Measurements from ENCODE around the gene IFT122.

IFT122 gene

DNA sequence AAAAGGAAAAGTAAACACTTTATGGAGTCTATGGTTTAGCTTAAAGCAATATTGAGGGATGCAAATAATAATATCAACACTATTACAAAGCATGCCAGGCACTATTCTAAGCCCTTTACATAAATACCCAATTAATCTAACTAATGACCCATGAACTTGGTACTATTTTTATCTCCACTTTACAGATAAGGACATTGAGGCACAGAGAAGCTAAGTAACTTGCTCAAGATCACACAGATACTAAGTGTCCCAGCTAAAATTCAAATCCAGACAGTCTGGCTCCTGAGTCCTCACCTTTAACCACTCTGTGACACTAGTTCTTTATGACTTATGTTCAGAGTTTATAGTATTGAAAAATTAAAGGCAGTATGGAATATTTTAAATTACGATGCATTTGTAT is 5.9 kb upstream of the IFT122 start:
- no peak for DNase-seq (ENCODE audit: low read depth in 1 of 2, low spot score in 1 of 2)

DNA sequence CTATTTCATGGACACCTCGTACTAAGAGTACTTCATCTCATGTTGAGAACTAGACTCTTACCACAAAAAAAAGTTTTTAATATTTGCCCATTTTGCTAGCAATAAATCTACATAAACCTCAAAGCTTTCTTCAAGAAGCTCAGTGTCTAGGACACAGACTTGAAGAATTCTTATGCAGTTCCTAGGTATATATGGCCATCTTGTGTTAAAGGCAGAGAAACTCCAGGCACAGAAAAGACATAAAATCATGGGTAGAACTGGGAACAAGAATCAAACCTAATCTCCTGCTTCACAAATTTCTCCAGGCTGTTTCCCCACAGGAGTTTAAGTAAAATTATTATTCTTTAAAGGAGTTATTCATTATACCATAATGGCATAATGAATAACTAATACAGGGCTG is 4.7 kb upstream of the IFT122 start:
- no peak for DNase-seq (ENCODE audit: low read depth in 1 of 2, low spot score in 1 of 2)

DNA sequence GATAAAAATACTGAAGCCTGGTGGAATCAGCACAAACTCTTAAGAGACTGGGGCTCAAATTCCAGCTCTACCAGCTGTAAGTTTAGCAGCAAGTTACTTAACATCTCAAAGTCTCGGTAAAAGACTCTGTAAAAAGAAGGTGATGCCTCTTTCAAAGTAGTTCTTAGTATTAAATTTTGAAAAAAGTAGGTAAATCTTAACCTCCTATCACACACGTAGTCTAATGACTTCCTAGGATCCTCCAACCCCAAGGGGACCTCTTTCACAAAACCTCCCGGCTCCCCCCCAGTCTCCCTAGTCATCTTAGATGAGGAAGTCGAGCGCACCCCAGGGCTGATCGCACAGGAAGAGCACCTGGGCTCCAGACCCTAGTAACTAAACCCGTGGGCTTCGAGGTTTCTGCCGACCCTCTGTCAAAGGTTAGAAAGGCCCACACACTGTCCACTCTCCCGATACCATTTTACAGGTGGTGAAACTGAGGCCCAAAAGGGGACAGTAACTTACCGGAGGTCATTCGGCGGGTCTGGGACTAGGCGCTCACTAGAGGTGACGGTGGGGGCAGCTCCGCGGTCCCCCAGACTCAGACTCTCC is 703 bp upstream of the IFT122 start:
- no peak for DNase-seq (ENCODE audit: low read depth in 1 of 2, low spot score in 1 of 2)

DNA sequence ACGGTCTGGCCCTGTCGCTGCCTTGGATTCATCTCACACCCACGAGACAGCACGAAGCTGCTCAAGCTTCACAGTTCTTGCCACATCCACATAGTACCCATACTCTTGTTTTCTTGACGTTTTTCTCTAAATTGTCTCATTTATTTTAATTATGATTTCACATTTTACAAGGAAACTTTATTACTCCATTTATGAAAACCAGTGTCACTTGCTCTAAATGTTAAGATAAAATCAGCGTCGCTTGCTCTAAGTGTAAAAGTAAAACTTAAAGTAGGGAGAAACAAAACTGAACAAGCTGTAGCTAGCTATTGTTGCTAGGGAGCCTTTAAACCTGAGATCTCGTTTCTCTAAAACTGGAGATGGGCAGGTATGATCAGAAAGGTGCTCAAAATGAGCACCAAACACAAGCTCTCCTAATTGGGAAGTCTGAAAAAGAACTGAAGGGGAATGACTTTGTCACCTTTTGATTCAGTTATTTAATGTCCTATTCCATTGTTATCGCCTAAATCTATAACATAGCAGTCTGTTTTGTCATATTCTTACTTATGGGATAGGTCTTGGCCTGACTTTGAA is 680 bp downstream of the IFT122 start:
- DNase-seq (ENCODE audit: low read depth in 1 of 2, low spot score in 1 of 2), result no peak

DNA sequence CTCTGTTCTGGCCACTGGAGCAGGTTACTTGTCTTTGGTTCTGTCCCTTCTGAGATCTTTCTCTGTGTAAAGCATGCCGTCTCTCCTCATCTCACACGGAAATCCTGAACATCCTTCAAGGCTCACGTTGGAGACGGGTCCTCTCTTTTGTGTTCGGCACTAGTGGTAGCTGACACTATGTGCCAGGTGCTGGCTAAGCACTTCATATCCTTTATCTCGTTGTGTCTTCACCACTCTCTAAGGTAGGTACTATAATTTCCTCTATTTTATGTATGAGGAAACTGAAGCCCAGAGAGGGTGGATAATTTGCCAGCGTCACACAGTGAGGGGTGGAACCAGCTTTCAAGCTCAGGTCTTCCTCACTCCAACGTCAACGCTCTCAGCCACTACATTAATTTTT is 1.2 kb downstream of the IFT122 start:
- no peak for DNase-seq (ENCODE audit: low read depth in 1 of 2, low spot score in 1 of 2)

DNA sequence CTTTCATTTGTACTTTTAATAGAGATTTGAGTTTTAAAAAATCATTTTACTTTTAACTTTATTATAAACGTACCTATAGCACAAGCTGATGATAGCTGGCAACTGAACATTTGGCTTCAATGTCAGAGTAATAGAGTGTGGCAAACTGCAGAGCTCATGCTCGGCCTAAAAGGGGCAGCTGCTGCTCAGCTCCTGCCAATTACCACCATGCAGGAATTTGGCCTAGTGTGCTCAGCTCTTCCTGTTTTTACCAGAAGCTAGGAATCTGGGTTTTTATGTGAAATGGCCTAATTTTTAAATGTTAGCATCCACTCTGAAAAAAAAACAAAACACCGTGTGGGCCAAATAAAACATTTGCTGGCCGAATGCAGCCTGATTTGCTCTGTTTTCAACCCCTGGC is 1.8 kb downstream of the IFT122 start:
- no peak for DNase-seq (ENCODE audit: low read depth in 1 of 2, low spot score in 1 of 2)

DNA sequence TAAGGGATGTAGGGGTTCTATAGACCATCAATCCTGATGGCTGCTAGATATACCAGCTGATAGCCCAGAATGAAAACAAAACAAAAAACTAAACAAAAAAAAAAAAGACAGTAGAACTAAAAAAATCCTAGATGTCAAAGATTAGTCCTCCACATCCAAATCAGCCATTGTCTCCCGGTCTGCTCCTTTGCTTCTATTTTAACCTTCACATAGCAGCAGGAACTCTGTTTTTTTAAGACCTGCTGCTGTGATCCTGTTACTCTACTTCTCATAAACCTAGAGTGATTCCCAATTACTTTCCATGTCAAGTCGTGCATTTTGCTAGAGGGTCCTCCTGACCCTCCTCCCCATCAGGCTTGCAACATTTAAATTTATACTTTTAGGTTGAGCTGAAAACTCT is 2.5 kb downstream of the IFT122 start:
- no peak for DNase-seq (ENCODE audit: low read depth in 1 of 2, low spot score in 1 of 2)

DNA sequence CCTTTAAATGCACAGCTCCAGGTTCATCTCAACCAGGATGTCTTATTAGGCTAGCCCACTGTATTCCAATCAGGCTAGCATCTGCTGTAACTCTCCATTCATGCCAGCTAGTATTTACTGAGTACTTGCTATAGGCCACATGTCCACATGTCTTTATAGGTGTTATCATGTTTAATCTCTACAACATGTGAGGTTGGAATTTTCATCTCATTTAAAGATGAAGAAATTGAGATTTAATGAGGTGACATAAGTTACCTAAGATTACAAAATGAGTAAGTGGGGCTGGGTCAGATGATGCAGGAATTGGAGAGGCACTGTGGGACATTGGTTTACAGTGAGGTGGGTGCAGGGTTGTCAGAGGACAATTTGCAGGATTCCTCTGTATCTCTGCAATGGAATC is 2.9 kb downstream of the IFT122 start:
- DNase-seq (ENCODE audit: low read depth in 1 of 2, low spot score in 1 of 2), result no peak

DNA sequence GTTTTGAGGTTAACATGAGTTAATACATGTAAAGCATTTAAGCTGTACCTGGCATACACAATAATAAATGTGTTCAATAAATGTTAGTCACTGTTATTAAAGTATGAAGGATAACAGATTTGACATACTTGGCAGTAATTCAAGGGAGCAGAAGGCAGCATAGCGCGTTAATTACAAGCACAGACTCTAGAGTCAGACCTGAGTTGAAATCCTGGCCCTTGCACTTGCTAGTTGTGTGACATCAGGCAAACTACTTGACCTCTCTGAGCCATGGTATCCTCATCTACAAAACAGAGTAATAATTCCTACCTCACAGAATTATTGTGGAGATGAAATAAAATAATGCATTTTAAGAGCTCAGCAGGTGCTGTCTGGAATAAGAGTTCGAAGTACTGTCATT is 5.4 kb downstream of the IFT122 start:
- DNase-seq (ENCODE audit: low read depth in 1 of 2, low spot score in 1 of 2), result no peak

DNA sequence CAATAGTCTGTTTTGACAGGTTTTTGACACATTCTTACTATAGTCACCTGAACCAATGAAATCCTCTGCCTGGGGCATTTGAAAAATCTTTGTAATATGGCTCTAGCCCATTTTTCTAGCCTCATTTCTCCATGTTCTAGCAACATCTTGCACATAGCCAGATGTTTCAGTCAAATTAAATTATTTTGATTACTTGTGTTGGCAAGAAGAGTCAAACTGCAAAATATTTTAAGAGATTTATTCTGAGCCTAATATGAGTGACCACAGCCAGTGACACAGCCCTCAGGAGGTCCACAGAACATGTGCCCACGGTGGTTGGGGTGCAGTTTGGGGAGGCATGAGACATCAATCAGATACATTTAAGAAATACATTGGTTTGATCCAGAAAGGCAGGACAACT is 6.9 kb downstream of the IFT122 start:
- DNase-seq (ENCODE audit: low read depth in 1 of 2, low spot score in 1 of 2), result no peak

DNA sequence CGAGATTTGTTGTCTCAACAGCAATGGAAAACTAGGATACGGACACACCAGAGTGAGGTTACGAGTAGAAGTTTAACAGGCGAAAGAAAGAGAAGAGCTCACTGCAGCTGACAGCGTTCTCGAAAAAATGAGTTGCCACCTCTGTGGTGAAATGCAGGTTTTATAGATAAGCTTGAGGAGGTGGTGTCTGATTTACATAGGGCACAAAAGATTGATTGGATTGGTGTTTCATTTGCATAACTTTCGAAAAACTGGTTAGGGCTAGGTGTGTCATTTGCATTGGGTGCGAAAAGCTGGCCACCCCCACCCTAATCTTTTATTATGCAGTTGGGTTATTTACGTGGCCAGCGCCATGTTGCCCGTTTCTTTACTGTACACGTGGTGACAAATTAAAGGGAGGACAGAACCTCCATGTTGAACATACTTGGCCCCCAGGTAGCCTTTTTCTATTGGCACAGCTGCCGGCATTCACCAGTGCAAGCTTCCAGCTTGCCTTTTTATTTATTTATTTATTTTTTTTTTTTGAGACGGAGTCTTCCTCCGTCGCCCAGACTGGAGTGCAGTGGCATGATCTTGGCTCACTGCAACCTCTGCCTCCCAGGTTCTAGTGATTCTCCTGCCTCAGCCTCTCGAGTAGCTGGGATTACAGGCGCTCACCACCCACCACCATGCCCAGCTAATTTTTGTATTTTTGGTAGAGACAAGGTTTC is 8.3 kb downstream of the IFT122 start:
- DNase-seq (ENCODE audit: low read depth in 1 of 2, low spot score in 1 of 2), result no peak

DNA sequence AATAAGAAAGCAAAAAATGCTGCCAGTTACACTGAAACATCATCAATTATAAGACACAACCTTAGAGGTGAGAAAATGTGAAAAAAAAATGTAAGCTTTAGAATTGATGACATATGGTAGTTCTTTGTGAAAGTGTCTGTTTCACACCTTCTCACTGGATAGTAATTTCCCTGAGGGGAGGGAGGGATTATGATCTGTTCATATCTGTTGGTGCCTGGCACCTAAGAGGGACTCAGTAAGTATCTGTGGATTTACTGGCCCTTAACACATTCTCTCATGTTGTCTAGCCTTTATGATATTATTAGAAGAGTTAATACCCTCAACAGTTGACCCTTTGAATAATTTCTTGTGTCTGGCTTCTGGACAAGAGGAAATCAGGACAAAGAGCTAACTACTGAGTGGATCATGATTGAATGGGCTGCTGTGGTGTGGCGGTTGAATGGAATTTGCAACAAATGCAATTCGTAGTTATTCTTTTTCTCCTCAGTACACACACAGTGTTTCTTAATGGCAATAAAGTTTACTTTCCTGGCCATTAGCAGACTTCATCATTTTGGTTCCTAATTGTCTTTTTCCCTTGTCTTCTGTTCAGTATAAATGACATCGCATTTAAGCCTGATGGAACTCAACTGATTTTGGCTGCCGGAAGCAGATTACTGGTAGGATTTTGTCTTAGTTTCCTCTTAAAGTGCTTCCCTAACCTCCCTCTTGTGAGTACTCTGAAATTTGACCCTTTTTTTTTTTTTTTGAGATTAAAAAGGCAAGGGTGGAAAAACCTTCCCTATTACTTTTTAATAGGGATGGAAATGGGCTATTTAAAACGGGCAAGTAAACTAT is 9.5 kb downstream of the IFT122 start:
- no peak for DNase-seq (ENCODE audit: low read depth in 1 of 2, low spot score in 1 of 2)

DNA sequence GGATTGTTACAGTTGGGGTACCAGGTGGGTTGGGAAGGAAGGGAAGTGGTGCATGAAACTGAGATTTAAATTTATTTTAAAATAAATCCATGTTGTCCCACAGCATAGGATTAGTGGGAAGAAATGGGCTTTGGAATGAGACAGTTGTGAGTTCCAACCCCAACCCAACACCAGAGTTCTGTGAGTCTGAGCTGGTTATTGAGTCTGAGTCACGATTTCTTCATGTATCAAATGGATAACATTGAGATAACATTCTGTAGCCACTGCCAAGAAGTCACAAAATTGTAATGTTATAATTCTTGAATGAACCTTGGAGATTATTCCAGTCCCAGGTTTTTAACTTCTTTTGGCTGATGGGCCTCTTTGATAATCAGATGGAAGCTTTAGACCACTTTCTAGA is 13.7 kb downstream of the IFT122 start:
- no peak for DNase-seq (ENCODE audit: low read depth in 1 of 2, low spot score in 1 of 2)

DNA sequence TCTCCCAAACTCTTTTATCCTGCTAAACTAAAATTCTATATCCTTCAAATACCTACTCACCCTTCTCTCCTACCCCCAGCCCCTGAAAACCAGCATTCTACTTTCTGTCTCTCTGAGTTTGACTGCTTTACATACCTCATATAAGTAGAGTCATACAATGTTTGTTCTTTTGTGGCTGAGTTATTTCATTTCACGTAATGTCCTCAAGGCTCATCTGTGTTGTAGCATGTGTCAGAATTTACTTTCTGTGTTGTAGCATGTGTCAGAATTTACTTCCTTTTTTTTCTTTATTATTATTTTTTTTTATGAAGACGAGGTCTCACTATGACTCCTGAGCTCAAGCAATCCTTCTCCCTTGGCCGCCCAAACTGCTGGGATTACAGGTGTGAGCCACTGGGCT is 20.1 kb downstream of the IFT122 start:
- no peak for DNase-seq (ENCODE audit: low read depth in 1 of 2, low spot score in 1 of 2)

DNA sequence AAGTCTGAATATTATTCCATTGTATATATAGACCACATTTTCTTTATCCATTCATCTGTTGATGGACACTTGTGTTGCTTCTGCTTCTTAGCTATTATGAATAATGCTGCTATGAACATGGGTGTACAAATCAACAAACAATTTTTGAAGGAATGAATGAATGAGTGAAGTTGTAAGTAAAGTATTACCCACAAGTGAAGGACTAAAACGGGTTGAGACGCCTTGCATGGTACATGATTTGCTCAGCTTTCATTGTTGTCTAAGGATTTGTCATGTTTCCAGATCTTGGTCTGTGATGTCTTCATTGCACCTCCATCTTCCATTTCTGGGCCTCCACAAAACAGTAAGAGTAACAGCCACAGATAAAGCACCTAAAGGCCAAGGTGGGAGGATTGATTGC is 20.5 kb downstream of the IFT122 start:
- DNase-seq (ENCODE audit: low read depth in 1 of 2, low spot score in 1 of 2), result no peak

DNA sequence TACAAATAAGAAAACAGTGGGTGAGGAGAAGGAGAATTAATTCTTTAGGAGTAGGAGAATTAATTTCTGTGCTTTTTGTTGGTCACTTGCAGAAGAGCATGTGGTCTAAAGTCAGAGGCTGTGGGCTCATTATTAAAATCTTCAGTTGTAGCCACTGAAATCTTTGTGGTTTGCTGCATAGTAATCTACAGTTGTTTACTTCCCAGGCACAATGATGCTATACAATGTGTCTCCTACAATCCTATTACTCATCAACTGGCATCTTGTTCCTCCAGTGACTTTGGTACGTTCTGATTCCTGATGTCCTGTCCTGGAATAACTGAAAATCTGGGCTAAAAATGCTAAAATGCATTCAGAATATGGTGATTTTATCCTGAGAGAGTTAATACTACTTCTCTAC is 21.0 kb downstream of the IFT122 start:
- DNase-seq (ENCODE audit: low read depth in 1 of 2, low spot score in 1 of 2), result no peak

DNA sequence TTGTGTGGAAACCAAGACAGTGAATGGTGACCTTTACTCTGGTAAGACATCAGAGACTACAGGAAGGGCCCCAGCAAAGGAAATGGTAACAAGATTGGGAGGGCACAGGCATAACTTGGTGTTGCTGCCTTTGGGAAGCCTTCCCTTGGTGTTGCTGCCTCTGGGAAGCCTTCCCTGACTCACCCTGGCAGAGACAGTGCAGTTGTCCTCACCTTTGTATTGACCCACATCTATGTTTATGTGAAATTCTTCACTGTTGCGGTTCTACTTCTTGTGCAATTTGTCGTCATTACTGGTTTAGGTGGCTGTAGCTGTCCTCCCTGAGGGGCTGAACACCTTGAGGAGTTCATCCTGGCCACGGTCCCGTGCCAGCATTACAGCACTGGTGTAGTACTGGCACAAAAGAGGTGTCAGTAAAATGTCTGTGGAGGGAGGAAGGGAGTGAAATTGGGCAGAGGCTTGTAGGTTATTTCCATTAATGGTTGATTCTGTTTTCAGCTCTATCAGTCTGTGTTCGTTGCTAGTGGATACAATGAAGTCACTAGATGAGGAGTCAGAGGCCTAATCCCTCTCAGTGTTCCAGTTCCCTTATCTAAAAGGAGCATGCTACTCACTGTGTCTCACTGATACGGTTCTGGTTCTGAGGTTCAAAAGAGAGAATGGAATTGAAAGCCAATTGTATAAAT is 21.6 kb downstream of the IFT122 start:
- DNase-seq (ENCODE audit: low read depth in 1 of 2, low spot score in 1 of 2), result no peak

DNA sequence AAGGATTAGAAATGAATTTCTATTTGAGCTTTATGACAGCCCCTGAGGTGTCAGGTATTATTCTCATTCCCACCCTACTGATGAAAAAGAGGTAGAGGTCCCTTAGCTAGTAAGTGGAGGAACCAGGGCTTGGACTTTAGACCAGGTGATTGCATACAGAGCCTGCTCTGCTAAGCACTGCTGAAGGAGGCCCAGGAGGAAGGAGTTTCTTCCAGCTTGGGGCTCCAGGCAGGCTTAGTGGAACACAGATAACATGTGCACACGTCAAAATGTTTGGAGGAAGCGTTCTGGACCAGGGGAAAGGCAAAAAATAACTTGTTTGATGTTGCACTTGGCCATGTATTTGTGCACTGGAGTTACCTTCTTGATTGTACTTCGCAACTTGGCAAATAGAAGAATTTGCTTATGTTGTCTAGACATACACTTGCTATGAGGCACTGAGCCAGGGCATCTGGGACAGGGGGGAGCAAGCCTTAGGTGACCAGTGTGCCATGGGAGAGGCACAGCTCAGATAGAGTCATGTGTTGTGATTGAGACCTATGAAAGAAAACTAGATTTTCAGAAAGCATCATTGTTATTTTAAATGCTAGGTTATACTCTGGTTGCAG is 22.4 kb downstream of the IFT122 start:
- no peak for DNase-seq (ENCODE audit: low read depth in 1 of 2, low spot score in 1 of 2)

DNA sequence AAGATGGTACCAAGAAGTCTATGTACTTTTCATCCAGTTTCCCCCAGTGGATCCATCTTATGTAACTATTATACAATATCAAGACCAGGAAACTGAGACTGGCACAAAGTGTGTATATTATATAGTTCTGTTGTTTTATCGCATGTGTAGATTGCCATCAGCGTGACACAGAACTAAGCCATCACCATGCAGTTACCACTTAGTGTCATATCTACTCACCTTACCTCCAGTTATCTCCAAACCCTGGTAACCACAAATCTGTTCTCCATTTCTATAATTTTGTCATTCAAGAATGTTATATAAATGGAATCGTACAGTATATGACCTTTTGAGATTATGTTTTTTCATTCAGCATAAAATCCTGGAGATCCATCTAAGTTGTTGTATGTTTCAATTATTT is 23.1 kb downstream of the IFT122 start:
- no peak for DNase-seq (ENCODE audit: low read depth in 1 of 2, low spot score in 1 of 2)

DNA sequence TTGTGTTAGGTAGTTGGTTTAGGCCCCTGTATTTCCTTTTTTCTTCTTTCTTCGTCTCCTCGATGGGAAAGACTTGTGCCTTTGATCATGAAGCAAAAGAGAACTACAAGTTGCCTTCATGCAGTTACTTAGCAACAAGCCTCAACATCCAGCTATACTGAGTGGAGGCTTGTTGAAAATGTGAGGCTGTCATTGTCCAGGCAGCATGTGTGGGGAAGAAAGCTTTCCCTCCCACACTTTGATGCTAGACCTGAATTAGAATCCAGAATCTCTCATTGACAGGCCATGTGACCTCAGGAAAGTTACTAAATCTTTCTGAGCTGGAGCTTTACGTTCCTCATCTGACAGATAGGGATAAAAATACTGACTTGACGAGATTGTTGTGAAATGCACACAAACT is 23.7 kb downstream of the IFT122 start:
- no peak for DNase-seq (ENCODE audit: low read depth in 1 of 2, low spot score in 1 of 2)

DNA sequence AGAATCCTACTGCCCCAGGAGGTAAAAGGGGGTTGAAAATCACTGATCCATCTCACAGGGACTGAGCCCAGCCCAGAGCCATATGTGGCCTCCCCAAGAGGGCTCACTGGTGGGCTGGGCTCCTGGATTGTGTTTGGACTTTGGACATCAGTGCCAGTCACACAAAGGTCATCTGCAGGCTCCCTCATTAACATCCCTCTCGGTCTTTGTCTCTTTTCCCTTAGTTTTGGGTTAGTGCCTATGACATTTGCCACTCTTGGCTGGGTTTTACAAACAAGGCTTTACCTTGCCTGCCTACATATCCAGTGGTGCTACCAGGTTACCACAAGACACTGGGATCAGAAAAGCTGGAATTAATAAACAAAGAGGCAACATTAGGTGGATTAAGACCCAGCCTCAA is 27.9 kb downstream of the IFT122 start:
- no peak for DNase-seq (ENCODE audit: low read depth in 1 of 2, low spot score in 1 of 2)

All from activated T-helper 1 cell treated with anti-CD3 and anti-CD28 coated beads, Interleukin-2, amount 50 U/mL, for 16 hours (primary cell).